Hepatocyte (in vitro differentiated cells): Measurements from ENCODE around the gene ANO10.

Source experiments
- CTCF ChIP-seq: fragments of 200-600 bp; sonication (generic); IDR thresholded peaks from 2 replicates; pipeline ENCODE4 v1.5.1; 2016; ENCODE audit warnings: antibody characterized with exemption, mild to moderate bottlenecking; ENCODE audit not compliant: poor library complexity
- EZH2 ChIP-seq: fragments of 200-600 bp; sonication (generic); IDR thresholded peaks from 2 replicates; pipeline ENCODE4 v1.6.1; 2016; ENCODE audit warnings: antibody characterized with exemption, mild to moderate bottlenecking, borderline replicate concordance

GRCh38 chr3:43451670-43452254 lies 170.0 kb downstream of the ANO10 start:
- TF ChIP-seq EZH2, result no peak
- no peak for TF ChIP-seq CTCF
